Tibial nerve (tissue), 3 donors: ENCODE results near the gene SPAG17.

Source experiments
- CTCF ChIP-seq, 5 experiments: fragments of 200-600 bp in 3 of 5; fragments of 450-650 bp in 2 of 5; sonication (generic) in 3 of 5; IDR thresholded peaks; one replicate each; pipeline ENCODE4 v1.5.1; 2016 to 2019; ENCODE audit warnings: antibody characterized with exemption in 5 of 5, mild to moderate bottlenecking in 3 of 5, moderate library complexity in 2 of 5
- POLR2A ChIP-seq, 2 donors: fragments of 450-650 bp; IDR thresholded peaks; one replicate each; pipeline ENCODE4 v1.6.1; 2017; ENCODE audit warnings: antibody characterized with exemption in 2 of 2, mild to moderate bottlenecking in 2 of 2, moderate library complexity in 2 of 2

DNA sequence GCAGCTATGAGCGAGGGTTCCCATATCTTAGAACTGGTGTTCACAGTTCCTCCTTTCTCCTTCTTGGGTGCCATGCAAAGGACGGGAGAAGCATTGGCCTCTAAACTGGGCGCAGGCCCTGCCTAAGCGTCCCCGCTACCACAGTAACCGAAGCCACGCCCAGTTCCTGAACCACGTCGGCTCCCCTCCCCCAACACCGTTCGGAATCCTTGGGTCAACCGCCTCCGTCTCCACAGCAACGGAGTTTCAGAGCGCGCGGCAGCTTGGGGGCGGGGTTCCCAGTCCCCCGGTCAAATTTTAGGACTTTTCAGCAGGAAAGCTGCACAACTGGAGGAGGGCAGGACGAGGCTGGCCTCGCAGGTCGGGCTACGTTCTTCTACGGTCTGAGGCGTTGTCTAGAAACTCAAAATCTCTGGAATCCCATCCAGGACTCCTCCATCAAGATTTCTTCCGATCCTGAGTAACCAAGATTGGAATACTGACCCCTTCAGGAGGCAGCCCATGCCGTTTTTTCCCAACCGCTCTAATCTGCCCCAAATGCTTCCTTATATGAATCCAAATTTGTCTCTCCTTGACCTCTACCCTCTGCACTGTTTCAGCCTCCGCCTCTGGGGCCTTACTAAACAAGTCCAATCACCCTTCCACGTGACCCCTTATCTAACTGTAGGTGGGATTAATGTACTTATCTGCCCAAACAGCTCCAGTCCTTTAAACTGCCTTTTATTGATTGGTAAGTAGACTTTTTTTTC, at the start of gene SPAG17:
- TF ChIP-seq CTCF (IDR thresholded peaks at IDR 0.05) (no peak), POLR2A (IDR thresholded peaks at IDR 0.05) (no peak)
